Measurements from ENCODE around the gene FBXO21.

DNA sequence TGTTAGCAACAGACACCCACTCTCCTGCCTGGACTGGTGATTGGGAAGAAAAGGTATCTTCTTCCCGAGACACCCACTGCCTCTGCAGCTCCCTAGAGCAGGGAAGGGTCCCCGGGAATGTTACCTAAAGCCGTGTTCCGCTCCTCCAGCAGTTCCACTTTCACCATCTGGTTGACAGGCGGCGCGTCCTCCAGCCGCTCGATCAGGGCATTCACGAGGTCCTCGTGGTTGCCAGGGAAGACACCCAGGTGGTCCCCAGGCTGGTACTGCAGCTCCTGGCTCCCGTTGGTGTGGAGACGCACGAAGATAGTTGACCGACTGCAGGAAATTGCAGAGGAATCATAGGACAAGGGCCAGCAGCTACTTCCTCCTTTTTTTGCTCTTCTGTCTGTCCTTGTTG lies 44.2 kb upstream of the FBXO21 start:
- TF ChIP-seq, protein P1, sequence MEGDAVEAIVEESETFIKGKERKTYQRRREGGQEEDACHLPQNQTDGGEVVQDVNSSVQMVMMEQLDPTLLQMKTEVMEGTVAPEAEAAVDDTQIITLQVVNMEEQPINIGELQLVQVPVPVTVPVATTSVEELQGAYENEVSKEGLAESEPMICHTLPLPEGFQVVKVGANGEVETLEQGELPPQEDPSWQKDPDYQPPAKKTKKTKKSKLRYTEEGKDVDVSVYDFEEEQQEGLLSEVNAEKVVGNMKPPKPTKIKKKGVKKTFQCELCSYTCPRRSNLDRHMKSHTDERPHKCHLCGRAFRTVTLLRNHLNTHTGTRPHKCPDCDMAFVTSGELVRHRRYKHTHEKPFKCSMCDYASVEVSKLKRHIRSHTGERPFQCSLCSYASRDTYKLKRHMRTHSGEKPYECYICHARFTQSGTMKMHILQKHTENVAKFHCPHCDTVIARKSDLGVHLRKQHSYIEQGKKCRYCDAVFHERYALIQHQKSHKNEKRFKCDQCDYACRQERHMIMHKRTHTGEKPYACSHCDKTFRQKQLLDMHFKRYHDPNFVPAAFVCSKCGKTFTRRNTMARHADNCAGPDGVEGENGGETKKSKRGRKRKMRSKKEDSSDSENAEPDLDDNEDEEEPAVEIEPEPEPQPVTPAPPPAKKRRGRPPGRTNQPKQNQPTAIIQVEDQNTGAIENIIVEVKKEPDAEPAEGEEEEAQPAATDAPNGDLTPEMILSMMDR (IDR thresholded peaks at IDR 0.05 in 4 of 5, conservative IDR thresholded peaks at IDR 0.05 in 1 of 5) = no peak
- no peak for TF ChIP-seq POLR2A (IDR thresholded peaks at IDR 0.05)

Data from gastrocnemius medialis (tissue), 4 donors.